H1 (cell line): ENCODE results near the gene SERPINB2. TPM values are rescaled to one million over a fixed set of nuclear protein-coding genes. Genes with fewer than 3 reads are reported as not detected.

Source experiments
- CTCF ChIA-PET: fragments of 300-600 bp; sonication (Branson Sonifier 250); formaldehyde crosslinking; loops from one replicate; lab custom pipeline; 2021; ENCODE audit not compliant: partially characterized antibody; lab: Charles Lee
- POLR2A ChIA-PET: fragments of 300-600 bp; sonication (Branson Sonifier 250); formaldehyde crosslinking; loops from one replicate; lab custom pipeline; 2021; ENCODE audit warnings: inconsistent platforms; ENCODE audit not compliant: partially characterized antibody; lab: Charles Lee
- DNase-seq, 2 experiments: peaks; one replicate each; pipeline versions ENCODE4 v3.0.0 to v3.0.0-alpha.2; 2010 to 2022; ENCODE audit warnings: low spot score in 2 of 2, low read depth in 1 of 2, mixed read lengths in 1 of 2
- FAIRE-seq: peaks from 2 replicates; lab custom pipeline; 2011; peaks lifted over from hg19 to GRCh38; lab: Jason Lieb, UNC
- H2AFZ ChIP-seq: 2 replicates; pipeline ENCODE4 v1.8.1; 2012; ENCODE audit warnings: low read length, inconsistent platforms
- H2AK5ac ChIP-seq: 2 replicates; pipeline ENCODE4 v1.6.1; 2013; ENCODE audit warnings: low read depth, low read length
- H2BK120ac ChIP-seq: replicated peaks from 2 replicates; pipeline ENCODE3; 2013; ENCODE audit warnings: low read depth, low read length, inconsistent platforms
- H2BK12ac ChIP-seq: 2 replicates; pipeline ENCODE4 v1.6.1; 2013; ENCODE audit warnings: low read depth, low read length
- H2BK15ac ChIP-seq: 2 replicates; pipeline ENCODE4 v1.6.1; 2013; ENCODE audit warnings: low read length
- H2BK20ac ChIP-seq: 2 replicates; pipeline ENCODE4 v1.6.1; 2013; ENCODE audit warnings: low read length
- H2BK5ac ChIP-seq: 2 replicates; pipeline ENCODE4 v1.6.1; 2013; ENCODE audit warnings: low read depth, low read length
- H3K14ac ChIP-seq: 2 replicates; pipeline ENCODE4 v1.6.1; 2013; ENCODE audit warnings: inconsistent platforms; ENCODE audit not compliant: insufficient read length
- H3K18ac ChIP-seq: 2 replicates; pipeline ENCODE4 v1.6.1; 2013; ENCODE audit warnings: low read length; ENCODE audit errors: extremely low read depth
- H3K23ac ChIP-seq: 2 replicates; pipeline ENCODE4 v1.6.1; 2013; ENCODE audit warnings: inconsistent platforms; ENCODE audit not compliant: insufficient read length
- H3K23me2 ChIP-seq: 2 replicates; pipeline ENCODE4 v1.6.1; 2013; ENCODE audit warnings: low read depth, low read length
- H3K27ac ChIP-seq: 2 replicates; pipeline ENCODE4 v1.6.1; 2011; ENCODE audit warnings: low read depth, low read length, inconsistent platforms
- H3K27me3 ChIP-seq, 4 experiments: replicated peaks in 1 of 4; 1 replicate in 1 of 4; 2 replicates in 3 of 4; pipeline versions ENCODE4 v1.6.1 to v1.8.1; 2011 to 2013; ENCODE audit warnings: low read length in 3 of 4, mild to moderate bottlenecking in 3 of 4, inconsistent platforms in 2 of 4, mixed read lengths in 2 of 4, moderate library complexity in 1 of 4; ENCODE audit not compliant: control insufficient read depth in 3 of 4, insufficient read depth in 3 of 4; ENCODE audit errors: extremely low read depth in 1 of 4
- H3K36me3 ChIP-seq, 4 experiments: 2 replicates each; pipeline versions ENCODE4 v1.6.1 to v1.8.1; 2011 to 2013; ENCODE audit warnings: mild to moderate bottlenecking in 4 of 4, low read length in 3 of 4, moderate library complexity in 2 of 4, control low read depth in 1 of 4, inconsistent platforms in 1 of 4; ENCODE audit not compliant: insufficient read depth in 4 of 4, control insufficient read depth in 2 of 4
- H3K4ac ChIP-seq: replicated peaks from 2 replicates; pipeline ENCODE3; 2013; ENCODE audit warnings: low read length, low read depth, mixed read lengths, inconsistent platforms; ENCODE audit not compliant: insufficient read length
- H3K4me1 ChIP-seq, 4 experiments: replicated peaks in 1 of 4; 1 replicate in 1 of 4; 2 replicates in 3 of 4; pipeline versions ENCODE4 v1.6.1 to v1.8.1; 2011 to 2013; ENCODE audit warnings: low read length in 3 of 4, inconsistent platforms in 2 of 4, mixed read lengths in 1 of 4; ENCODE audit not compliant: insufficient read depth in 4 of 4, control insufficient read depth in 3 of 4
- H3K4me2 ChIP-seq, 2 experiments: 2 replicates each; pipeline versions ENCODE4 v1.6.1 to v1.8.1; 2011 to 2013; ENCODE audit warnings: low read depth in 2 of 2, low read length in 2 of 2, control low read depth in 1 of 2, inconsistent platforms in 1 of 2, mild to moderate bottlenecking in 1 of 2; ENCODE audit not compliant: insufficient read depth in 1 of 2
- H3K4me3 ChIP-seq, 4 experiments: fragments of 200-600, 300-600 bp in 1 of 4; sonication (generic), shearing (Covaris generic), sonication (Bioruptor Twin) in 1 of 4; 2 replicates each; pipeline versions ENCODE4 v1.5.1 to v1.8.1; 2011 to 2016; ENCODE audit warnings: low read length in 4 of 4, low read depth in 3 of 4, control low read depth in 2 of 4, inconsistent platforms in 2 of 4, mild to moderate bottlenecking in 2 of 4, mixed read lengths in 1 of 4, moderate library complexity in 1 of 4; ENCODE audit not compliant: insufficient read depth in 2 of 4; ENCODE audit errors: extremely low read depth in 1 of 4
- H3K56ac ChIP-seq: replicated peaks from 2 replicates; pipeline ENCODE3; 2013; ENCODE audit warnings: low read depth, mild to moderate bottlenecking, mixed read lengths, low read length, inconsistent platforms; ENCODE audit not compliant: insufficient read length
- H3K79me1 ChIP-seq: 2 replicates; pipeline ENCODE4 v1.6.1; 2013; ENCODE audit warnings: low read depth, low read length, control low read depth
- H3K79me2 ChIP-seq, 2 experiments: 2 replicates each; pipeline versions ENCODE4 v1.6.1 to v1.8.1; 2012 to 2013; ENCODE audit warnings: low read length in 2 of 2, mild to moderate bottlenecking in 2 of 2, inconsistent platforms in 1 of 2; ENCODE audit not compliant: insufficient read depth in 2 of 2, control insufficient read depth in 1 of 2
- H3K9ac ChIP-seq, 4 experiments: replicated peaks in 1 of 4; 1 replicate in 1 of 4; 2 replicates in 3 of 4; pipeline versions ENCODE4 v1.6.1 to v1.8.1; 2011 to 2013; ENCODE audit warnings: low read depth in 3 of 4, low read length in 3 of 4, control low read depth in 2 of 4, mild to moderate bottlenecking in 2 of 4, moderate library complexity in 2 of 4, inconsistent platforms in 1 of 4; ENCODE audit errors: extremely low read depth in 1 of 4
- H3K9me3 ChIP-seq, 2 experiments: 2 replicates each; pipeline versions ENCODE4 v1.6.1 to v1.8.1; 2012 to 2013; ENCODE audit warnings: mild to moderate bottlenecking in 2 of 2, moderate library complexity in 2 of 2, control low read depth in 1 of 2, inconsistent platforms in 1 of 2, low read depth in 1 of 2, low read length in 1 of 2, mixed read lengths in 1 of 2; ENCODE audit not compliant: insufficient read depth in 2 of 2
- H4K20me1 ChIP-seq, 2 experiments: replicated peaks in 1 of 2; 2 replicates each; pipeline versions ENCODE3 to v1.8.1; 2011 to 2013; ENCODE audit warnings: inconsistent platforms in 2 of 2, low read length in 2 of 2, mild to moderate bottlenecking in 1 of 2; ENCODE audit not compliant: insufficient read depth in 2 of 2, control insufficient read depth in 1 of 2
- H4K5ac ChIP-seq: 2 replicates; pipeline ENCODE4 v1.6.1; 2013; ENCODE audit warnings: low read length, low read depth, mixed read lengths, inconsistent platforms; ENCODE audit not compliant: insufficient read length
- H4K8ac ChIP-seq: 2 replicates; pipeline ENCODE4 v1.8.0; 2013; ENCODE audit warnings: mild to moderate bottlenecking, moderate library complexity, low read length, inconsistent platforms; ENCODE audit not compliant: insufficient read depth; ENCODE audit errors: extremely low read depth
- H4K91ac ChIP-seq: replicated peaks from 2 replicates; pipeline ENCODE3; 2013; ENCODE audit warnings: low read length, mixed read lengths, inconsistent platforms; ENCODE audit not compliant: insufficient read length
- ATF3 ChIP-seq: IDR thresholded peaks from 2 replicates; pipeline ENCODE4 v1.6.1; 2011; ENCODE audit warnings: low read depth, mild to moderate bottlenecking, low read length; ENCODE audit not compliant: insufficient read depth
- CBX5 ChIP-seq: fragments of 300-800, 300-1000 bp; sonication (generic); IDR thresholded peaks from 2 replicates; pipeline ENCODE4 v1.7.1; 2016; ENCODE audit warnings: antibody characterized with exemption, low read length, low read depth
- CHD2 ChIP-seq: IDR thresholded peaks from 2 replicates; pipeline ENCODE4 v1.6.1; 2012; ENCODE audit warnings: low read length, improper control_type of control experiment
- CTBP2 ChIP-seq: IDR thresholded peaks from 2 replicates; pipeline ENCODE4 v1.7.0; 2011; ENCODE audit warnings: borderline replicate concordance, mild to moderate bottlenecking, moderate library complexity, mixed read lengths, low read length; ENCODE audit not compliant: insufficient read depth, insufficient read length
- EP300 ChIP-seq, 2 experiments: IDR thresholded peaks; 1 replicate in 1 of 2; 2 replicates in 1 of 2; pipeline ENCODE4 v1.6.1; 2011 to 2012; ENCODE audit warnings: low read depth in 2 of 2, low read length in 2 of 2, mild to moderate bottlenecking in 2 of 2, borderline replicate concordance in 1 of 2, inconsistent platforms in 1 of 2, moderate library complexity in 1 of 2
- FOSL1 ChIP-seq: IDR thresholded peaks from 2 replicates; pipeline ENCODE4 v1.6.1; 2011; ENCODE audit warnings: mild to moderate bottlenecking, low read depth, low read length, moderate library complexity; ENCODE audit not compliant: insufficient read depth
- JUND ChIP-seq: IDR thresholded peaks from 2 replicates; pipeline ENCODE4 v1.6.1; 2011; ENCODE audit warnings: mild to moderate bottlenecking, improper control_type of control experiment, low read length
- MAFK ChIP-seq: IDR thresholded peaks from 2 replicates; pipeline ENCODE4 v1.6.1; 2012; ENCODE audit warnings: low read depth, mild to moderate bottlenecking, improper control_type of control experiment, low read length
- POU5F1 ChIP-seq: IDR thresholded peaks from 2 replicates; pipeline ENCODE4 v1.6.1; 2011; ENCODE audit warnings: low read depth, mild to moderate bottlenecking, low read length, moderate library complexity
- RFX5 ChIP-seq: IDR thresholded peaks from 2 replicates; pipeline ENCODE4 v1.6.1; 2011; ENCODE audit warnings: low read depth, low read length, improper control_type of control experiment, borderline replicate concordance
- WGBS, 2 experiments: shearing (Covaris generic) in 1 of 2; methylation state at CpG; one replicate each; pipeline versions ENCODE4 v1.1.6 to v1.1.7; 2013 to 2015; ENCODE audit warnings: low lambda C conversion rate in 2 of 2, mixed read lengths in 2 of 2, inconsistent platforms in 1 of 2, low coverage in 1 of 2, missing lambda C conversion rate in 1 of 2; ENCODE audit not compliant: insufficient replicate concordance in 2 of 2, insufficient coverage in 1 of 2, insufficient read length in 1 of 2; ENCODE audit errors: extremely low coverage in 1 of 2, missing lambda C conversion rate in 1 of 2; 5-methylcytosine and 5-hydroxymethylcytosine counted together
- polyA plus RNA-seq, 7 experiments: library from polyadenylated mRNA; depleted of rRNA in 3 of 7; stranded (reverse) in 5 of 7; unstranded in 2 of 7; fragments of >200 nt in 5 of 7; fragments of 200-250 nt in 2 of 7; gene quantifications; 1 replicate in 5 of 7; 2 replicates in 1 of 7; 4 replicates in 1 of 7; pipeline versions ENCODE4 v1.2.1 to v1.2.3, GENCODE V29; 2011 to 2013; ENCODE audit warnings: missing spikeins in 2 of 7, mixed read lengths in 2 of 7
- total RNA-seq: library from RNA; stranded (reverse); fragmentation: NEBNext Ultra II Directional; extraction: Animal tissue kit (Norgen Biotek cat#: 25700); gene quantifications from 2 replicates; pipeline ENCODE4 v1.2.1, GENCODE V29; 2021

SERPINB2 gene
- total and polyA plus RNA-seq, 2 of the 8 experiments (the other 6 are each of a cell fraction or from before 2014, with no cell fraction given), result not detected

DNA sequence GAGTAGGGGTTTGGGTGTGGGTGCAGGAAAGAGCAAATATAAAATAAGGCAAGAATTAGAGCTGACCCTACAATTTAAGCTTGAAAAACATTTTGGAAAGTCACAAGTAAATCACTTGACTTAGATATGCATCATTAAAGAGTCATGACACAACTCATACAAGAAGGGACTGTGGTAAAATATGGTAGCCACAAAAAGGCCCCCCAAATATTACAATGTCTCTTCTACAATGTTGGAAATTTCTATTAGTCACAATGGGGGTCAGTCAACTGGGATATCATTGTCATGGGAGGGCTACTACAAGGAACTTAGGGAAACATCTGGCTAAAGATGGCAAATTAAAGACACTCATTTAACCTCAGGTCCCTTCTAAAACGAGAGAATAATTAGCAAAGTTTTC lies 15.7 kb upstream of the SERPINB2 start:
- Histone ChIP-seq H3K18ac (no peak overlapping the region), H4K91ac (no peak overlapping the region), H3K4me2 (no peak overlapping the region), H2AFZ (no peak overlapping the region), H3K56ac (no peak overlapping the region), H3K23ac (no peak overlapping the region), H3K27me3 (no peaks in the 10 kb centered on the region), H2BK12ac (no peak overlapping the region), H3K36me3 (no peaks in the 10 kb centered on the region; a peak in 1 of 8 replicates), H4K5ac (no peak overlapping the region), H3K14ac (no peak overlapping the region), H4K20me1 (no peaks in the 10 kb centered on the region), H3K9ac (no peak overlapping the region), H3K79me1 (no peaks in the 10 kb centered on the region), H3K23me2 (no peaks in the 10 kb centered on the region), H3K79me2 (no peaks in the 10 kb centered on the region), H3K4ac (no peak overlapping the region), H2BK20ac (no peak overlapping the region), H3K4me3 (no peak overlapping the region), H2AK5ac (no peak overlapping the region), H3K27ac (no peak overlapping the region), H2BK5ac (no peak overlapping the region), H2BK120ac (no peak overlapping the region), H3K9me3 (no peaks in the 10 kb centered on the region), H3K4me1 (no peaks in the 10 kb centered on the region), H4K8ac (no peak overlapping the region), H2BK15ac (no peak overlapping the region)
- 68% methylated on average over 1 of the region's 1 CpG; no CpG with 5 or more reads in 1 of the 2 experiments for WGBS, 2 experiments
- TF ChIP-seq CTBP2, result no peak
- TF ChIP-seq CBX5, result no peak
- no peak for TF ChIP-seq CHD2
- no peak for TF ChIP-seq POU5F1
- no peak for TF ChIP-seq EP300 (IDR thresholded peaks at IDR 0.05; ENCODE audit: borderline replicate concordance in 1 of 2, low read depth in 2 of 2, low read length in 2 of 2)
- TF ChIP-seq FOSL1, result no peak
- no peak for TF ChIP-seq RFX5
- TF ChIP-seq JUND, result no peak
- TF ChIP-seq ATF3, result no peak
- TF ChIP-seq MAFK, result no peak
- ChIA-PET CTCF (interaction anchor here (1.3 kb wide), 1 partner anchor 56 kb away, joined by 3 read pairs; no protein-coding TSS in a partner anchor), POLR2A (no interaction called here)
- FAIRE-seq, result no peak
- no peak for DNase-seq
